PC-3 (cell line): ENCODE data around the gene TMEM44. TPM values are rescaled to one million over a fixed set of nuclear protein-coding genes. Genes with fewer than 3 reads are reported as not detected.

ENCODE experiments used
- ATAC-seq: fragments of 200-7000 bp; cut with Tn5 transposase; 2 replicates; pipeline ENCODE4 v1.9.1; 2020; ENCODE audit warnings: mild to moderate bottlenecking, moderate library complexity
- BruUV-seq: library from RNA; stranded (reverse); fragments of 400-500 nt; replicated peaks from 2 replicates; lab custom pipeline; 2021; lab: Mats Ljungman, UMichigan
- CTCF ChIA-PET: fragments of 300-600 bp; sonication (Branson Sonifier 250); formaldehyde crosslinking; loops from one replicate; lab custom pipeline; 2022; ENCODE audit warnings: antibody characterized with exemption; lab: Charles Lee
- POLR2A ChIA-PET: fragments of 300-600 bp; sonication (Branson Sonifier 250); formaldehyde crosslinking; loops from one replicate; lab custom pipeline; 2022; ENCODE audit warnings: antibody characterized with exemption; ENCODE audit not compliant: unreplicated experiment; lab: Charles Lee
- DNase-seq: peaks from one replicate; pipeline ENCODE4 v3.0.0-alpha.2; 2015
- H2AFZ ChIP-seq: fragments of 300-600 bp; sonication (generic); 2 replicates; pipeline ENCODE4 v1.6.0; 2016; ENCODE audit warnings: antibody characterized with exemption, low read length
- H3F3A ChIP-seq: fragments of 300-600 bp; sonication (generic); one replicate; pipeline ENCODE4 v1.6.0; 2017; ENCODE audit warnings: antibody characterized with exemption, low read length, control low read depth, mild to moderate bottlenecking; ENCODE audit not compliant: unreplicated experiment
- H3K27ac ChIP-seq: fragments of 300-600 bp; sonication (generic); 2 replicates; pipeline ENCODE4 v1.5.1; 2016; ENCODE audit warnings: mild to moderate bottlenecking, low read length
- H3K27me3 ChIP-seq: fragments of 300-600 bp; sonication (generic); 2 replicates; pipeline ENCODE4 v1.6.1; 2016; ENCODE audit warnings: low read length, mixed read lengths
- H3K36me3 ChIP-seq: fragments of 300-600 bp; sonication (generic); 2 replicates; pipeline ENCODE4 v1.6.1; 2016; ENCODE audit warnings: low read depth, mixed run types, low read length, mixed read lengths
- H3K4me1 ChIP-seq: fragments of 300-600 bp; sonication (generic); 2 replicates; pipeline ENCODE4 v1.5.1; 2016; ENCODE audit warnings: low read length; ENCODE audit not compliant: insufficient read depth
- H3K4me2 ChIP-seq: fragments of 300-600 bp; sonication (generic); 2 replicates; pipeline ENCODE4 v1.6.0; 2016; ENCODE audit warnings: low read length
- H3K4me3 ChIP-seq: fragments of 300-600 bp; sonication (generic); 2 replicates; pipeline ENCODE4 v1.5.1; 2016; ENCODE audit warnings: mild to moderate bottlenecking, low read length, mixed read lengths
- H3K79me2 ChIP-seq: fragments of 300-600 bp; sonication (generic); 2 replicates; pipeline ENCODE4 v1.6.1; 2017; ENCODE audit warnings: low read length, mixed read lengths
- H3K9ac ChIP-seq: fragments of 300-600 bp; sonication (generic); 2 replicates; pipeline ENCODE4 v1.6.0; 2016; ENCODE audit warnings: mild to moderate bottlenecking, low read length
- H3K9me2 ChIP-seq: fragments of 300-600 bp; sonication (generic); replicated peaks from 2 replicates; pipeline ENCODE4 v1.6.1; 2016; ENCODE audit warnings: mixed run types, low read length, mixed read lengths
- H3K9me3 ChIP-seq: fragments of 300-600 bp; sonication (generic); 2 replicates; pipeline ENCODE4 v1.6.1; 2016; ENCODE audit warnings: low read length, mixed read lengths
- H4K20me1 ChIP-seq: fragments of 300-600 bp; sonication (generic); 2 replicates; pipeline ENCODE4 v1.6.1; 2016; ENCODE audit warnings: low read length, mixed read lengths
- CTCF ChIP-seq: fragments of 300-600 bp; sonication (generic); conservative IDR thresholded peaks from 2 replicates; pipeline ENCODE4 v1.5.1; 2017; ENCODE audit warnings: antibody characterized with exemption, low read depth, mild to moderate bottlenecking, low read length
- EZH2 ChIP-seq: fragments of 300-600 bp; sonication (generic); IDR thresholded peaks from one replicate; pipeline ENCODE4 v1.6.1; 2017; ENCODE audit warnings: antibody characterized with exemption, mild to moderate bottlenecking, low read length; ENCODE audit not compliant: unreplicated experiment
- EZH2phosphoT487 ChIP-seq: fragments of 300-600 bp; sonication (generic); IDR thresholded peaks from 2 replicates; pipeline ENCODE4 v1.6.1; 2018; ENCODE audit warnings: mild to moderate bottlenecking, antibody characterized with exemption, low read length, borderline replicate concordance
- intact Hi-C: fragments of 100-400 bp; cut with micrococcal nuclease; formaldehyde crosslinking; loops from 2 replicates; pipeline ENCODE4 v1.9.0; 2023
- total RNA-seq: library from RNA; depleted of rRNA; stranded (reverse); fragments of >200 nt; gene quantifications from 2 replicates; pipeline ENCODE4 v1.2.3, GENCODE V29; 2014

The TMEM44 gene
- total RNA-seq, 1 experiment from 2014 or later = 16.6 TPM

DNA sequence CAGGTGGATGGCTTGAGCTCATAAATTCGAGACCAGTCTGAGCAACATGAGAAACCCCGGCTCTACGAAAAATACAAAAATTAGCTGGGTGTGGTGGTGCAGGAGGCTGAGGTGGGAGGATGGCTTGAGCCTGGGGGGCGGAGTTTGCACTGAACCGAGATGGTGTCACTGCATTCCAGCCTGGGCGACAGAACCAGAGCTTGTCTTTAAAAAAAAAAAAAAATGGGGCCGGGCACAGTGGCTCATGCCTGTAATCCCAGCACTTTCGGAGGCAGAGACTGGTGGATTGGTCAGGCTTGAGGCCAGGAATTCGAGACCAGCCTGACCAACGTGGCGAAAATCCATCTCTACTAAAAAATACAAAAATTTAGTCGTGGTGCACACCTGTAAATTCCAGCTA is 64.0 kb downstream of the TMEM44 start:
- H3K9me3 ChIP-seq = no peaks in the 10 kb centered on the region
- ATAC-seq = no peak
- H3K36me3 ChIP-seq = no peaks in the 10 kb centered on the region
- POLR2A ChIA-PET = no interaction called here
- no peaks in the 10 kb centered on the region for H3K27me3 ChIP-seq
- no peaks in the 10 kb centered on the region for H3F3A ChIP-seq
- no peak overlapping the region for H3K4me3 ChIP-seq
- intact Hi-C loops = no loop called here
- H3K27ac ChIP-seq = no peak overlapping the region
- H3K9ac ChIP-seq = no peak overlapping the region
- DNase-seq = no peak
- H3K4me2 ChIP-seq = no peak overlapping the region
- TF ChIP-seq CTCF = no peak
- TF ChIP-seq EZH2phosphoT487 = no peak
- TF ChIP-seq EZH2 = no peak
- H3K79me2 ChIP-seq = no peaks in the 10 kb centered on the region
- H3K9me2 ChIP-seq = no peaks in the 10 kb centered on the region
- no peak overlapping the region for H2AFZ ChIP-seq
- no peaks in the 10 kb centered on the region for H4K20me1 ChIP-seq
- BruUV-seq = no TSS peak
- CTCF ChIA-PET = no interaction called here
- peaks cover 12% of the 10 kb centered on the region for H3K4me1 ChIP-seq

- H3K27ac ChIP-seq = no peak overlapping the region
- H3K4me1 ChIP-seq = peaks cover 20% of the 10 kb centered on the region
- no peak overlapping the region for H3K4me3 ChIP-seq
- H3K36me3 ChIP-seq = no peaks in the 10 kb centered on the region
- TF ChIP-seq EZH2phosphoT487 (no peak), CTCF (no peak), EZH2 (no peak)
- peak; percentile 74 for DNase-seq
- no peaks in the 10 kb centered on the region for H3K79me2 ChIP-seq
- H3K27me3 ChIP-seq = no peaks in the 10 kb centered on the region
- H3F3A ChIP-seq = no peaks in the 10 kb centered on the region
- ChIA-PET POLR2A (no interaction called here), CTCF (no interaction called here)
- no peak overlapping the region for H3K9ac ChIP-seq
- peak; percentile 69 for ATAC-seq
- peak overlapping the region; percentile 23 for H3K4me2 ChIP-seq
- no peaks in the 10 kb centered on the region for H3K9me2 ChIP-seq
- intact Hi-C loops = no loop called here
- H3K9me3 ChIP-seq = no peaks in the 10 kb centered on the region
- H2AFZ ChIP-seq = no peak overlapping the region
- TSS peak; percentile 46 for BruUV-seq
- H4K20me1 ChIP-seq = no peaks in the 10 kb centered on the region
Observed at GRCh38 chr3:194565597-194566190, 67.5 kb downstream of the TMEM44 start.

DNA sequence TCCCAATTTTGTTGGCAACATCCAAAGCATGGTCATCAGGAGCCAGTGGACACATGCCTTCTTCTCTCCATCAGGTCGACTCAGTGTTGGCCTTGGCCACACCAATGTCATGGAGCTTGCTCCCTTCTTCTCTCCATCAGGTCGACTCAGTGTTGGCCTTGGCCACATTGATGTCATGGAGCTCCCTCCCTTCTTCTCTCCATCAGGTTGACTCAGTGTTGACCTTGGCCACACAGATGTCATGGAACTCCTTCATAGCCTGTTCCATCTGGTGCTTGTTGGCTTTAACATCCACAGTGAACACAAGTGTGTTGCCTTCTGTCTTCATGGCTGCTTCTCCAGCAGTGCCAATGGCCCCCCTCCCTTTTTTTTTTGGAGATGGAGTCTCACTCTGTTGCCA is 70.2 kb downstream of the TMEM44 start:
- DNase-seq = no peak
- BruUV-seq = no TSS peak
- ATAC-seq = no peak
- ChIA-PET CTCF (no interaction called here), POLR2A (interaction anchor here (0.5 kb wide), 1 partner anchor 56 kb away, joined by 14 read pairs; no protein-coding TSS in a partner anchor)
- Histone ChIP-seq H3K9me3 (no peaks in the 10 kb centered on the region), H4K20me1 (no peaks in the 10 kb centered on the region), H3F3A (no peaks in the 10 kb centered on the region), H2AFZ (no peak overlapping the region), H3K79me2 (no peaks in the 10 kb centered on the region), H3K4me1 (peaks cover 20% of the 10 kb centered on the region), H3K27me3 (no peaks in the 10 kb centered on the region), H3K9me2 (no peaks in the 10 kb centered on the region), H3K27ac (no peak overlapping the region), H3K9ac (no peak overlapping the region), H3K4me2 (no peak overlapping the region), H3K36me3 (no peaks in the 10 kb centered on the region), H3K4me3 (no peak overlapping the region)
- intact Hi-C loops = no loop called here
- TF ChIP-seq EZH2 = no peak
- TF ChIP-seq CTCF = no peak
- TF ChIP-seq EZH2phosphoT487 = no peak
